Adipocyte (in vitro differentiated cells): ENCODE measurements around the gene KRTAP9-2.
A peak's percentile ranks its signal among the peaks of the same experiment; 100 is the strongest.
"Not testable (repeated sequence)": the region's sequence is repeated elsewhere in the genome, so short reads cannot be mapped to it uniquely, and the experiment has no call there.

Experiments used
- DNase-seq: peaks from one replicate; pipeline ENCODE4 v3.0.0-alpha.2; 2015; ENCODE audit warnings: low read depth
- H3K27me3 ChIP-seq: replicated peaks from 2 replicates; pipeline ENCODE4 v1.7.0; 2013; ENCODE audit warnings: mild to moderate bottlenecking, low read length, moderate library complexity; ENCODE audit not compliant: control insufficient read depth, insufficient read depth
- H3K36me3 ChIP-seq: 2 replicates; pipeline ENCODE4 v1.7.0; 2013; ENCODE audit warnings: low read length, mild to moderate bottlenecking, moderate library complexity; ENCODE audit not compliant: control insufficient read depth, insufficient read depth, severe bottlenecking
- H3K4me1 ChIP-seq: 2 replicates; pipeline ENCODE4 v1.7.0; 2013; ENCODE audit warnings: mild to moderate bottlenecking, low read length, moderate library complexity; ENCODE audit not compliant: control insufficient read depth, insufficient read depth
- H3K4me3 ChIP-seq: 2 replicates; pipeline ENCODE4 v1.7.0; 2013; ENCODE audit warnings: mild to moderate bottlenecking, low read length, moderate library complexity
- H3K9ac ChIP-seq: 2 replicates; pipeline ENCODE4 v1.7.0; 2013; ENCODE audit warnings: mild to moderate bottlenecking, low read length, moderate library complexity
- H3K9me3 ChIP-seq: 2 replicates; pipeline ENCODE4 v1.7.0; 2013; ENCODE audit warnings: mild to moderate bottlenecking, low read length, moderate library complexity; ENCODE audit not compliant: control insufficient read depth

Gene KRTAP9-2, protein sequence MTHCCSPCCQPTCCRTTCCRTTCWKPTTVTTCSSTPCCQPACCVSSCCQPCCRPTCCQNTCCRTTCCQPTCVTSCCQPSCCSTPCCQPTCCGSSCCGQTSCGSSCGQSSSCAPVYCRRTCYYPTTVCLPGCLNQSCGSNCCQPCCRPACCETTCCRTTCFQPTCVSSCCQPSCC

DNA sequence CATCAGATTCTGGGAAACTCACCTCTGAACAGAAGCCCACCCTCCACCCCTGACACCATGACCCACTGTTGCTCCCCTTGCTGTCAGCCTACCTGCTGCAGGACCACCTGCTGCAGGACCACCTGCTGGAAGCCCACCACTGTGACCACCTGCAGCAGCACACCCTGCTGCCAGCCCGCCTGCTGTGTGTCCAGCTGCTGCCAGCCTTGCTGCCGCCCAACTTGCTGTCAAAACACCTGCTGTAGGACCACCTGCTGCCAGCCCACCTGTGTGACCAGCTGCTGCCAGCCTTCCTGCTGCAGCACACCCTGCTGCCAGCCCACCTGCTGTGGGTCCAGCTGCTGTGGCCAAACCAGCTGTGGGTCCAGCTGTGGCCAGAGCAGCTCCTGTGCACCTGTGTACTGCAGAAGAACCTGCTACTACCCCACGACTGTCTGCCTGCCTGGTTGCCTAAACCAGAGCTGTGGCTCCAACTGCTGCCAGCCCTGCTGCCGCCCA lies at the start of gene KRTAP9-2:
Gene KRTAP9-2, plus strand, starts transcription at position 51 of the 498 bp plus-strand sequence. Its CDS starts 7 bp downstream, at position 58.
- not testable (repeated sequence) for H3K9ac ChIP-seq, H3K36me3 ChIP-seq, DNase-seq, H3K4me3 ChIP-seq, H3K9me3 ChIP-seq, H3K27me3 ChIP-seq, H3K4me1 ChIP-seq

DNA sequence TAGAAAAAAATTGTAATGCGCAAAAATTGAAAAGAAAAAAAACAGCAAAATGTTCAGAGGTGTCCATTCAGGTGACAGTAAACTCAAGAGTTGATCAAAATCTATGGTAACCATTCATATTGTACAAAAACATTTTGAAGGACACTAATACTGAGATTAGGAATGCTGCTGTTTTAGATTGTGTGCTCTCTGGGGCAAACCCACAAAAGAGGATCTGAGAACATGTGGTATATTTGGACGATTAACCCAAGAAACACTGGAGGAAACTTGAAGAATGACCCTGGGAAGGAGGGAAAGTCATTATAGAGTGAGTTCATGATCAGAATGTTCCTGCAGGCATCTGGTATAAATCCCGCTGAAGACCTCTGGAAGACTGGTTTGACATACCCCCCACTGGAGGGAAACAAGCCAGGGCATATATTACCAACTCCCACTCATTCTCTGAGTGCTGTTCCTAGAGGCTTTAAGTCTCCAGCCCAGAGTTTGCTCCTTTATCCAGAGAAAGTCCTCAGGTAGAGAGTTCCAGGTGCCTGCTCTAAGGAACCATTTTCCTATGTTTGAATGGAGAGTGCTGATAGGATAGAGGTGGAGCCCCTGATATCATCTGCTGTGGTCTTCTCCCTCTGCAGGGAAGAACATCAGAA lies 49.6 kb upstream of the KRTAP9-2 start:
- DNase-seq, result no peak
- no peaks in the 10 kb centered on the region for H3K36me3 ChIP-seq
- H3K27me3 ChIP-seq, result no peaks in the 10 kb centered on the region
- no peak overlapping the region for H3K9ac ChIP-seq
- no peak overlapping the region for H3K4me3 ChIP-seq
- H3K9me3 ChIP-seq, result no peaks in the 10 kb centered on the region
- peaks cover 14% of the 10 kb centered on the region for H3K4me1 ChIP-seq

DNA sequence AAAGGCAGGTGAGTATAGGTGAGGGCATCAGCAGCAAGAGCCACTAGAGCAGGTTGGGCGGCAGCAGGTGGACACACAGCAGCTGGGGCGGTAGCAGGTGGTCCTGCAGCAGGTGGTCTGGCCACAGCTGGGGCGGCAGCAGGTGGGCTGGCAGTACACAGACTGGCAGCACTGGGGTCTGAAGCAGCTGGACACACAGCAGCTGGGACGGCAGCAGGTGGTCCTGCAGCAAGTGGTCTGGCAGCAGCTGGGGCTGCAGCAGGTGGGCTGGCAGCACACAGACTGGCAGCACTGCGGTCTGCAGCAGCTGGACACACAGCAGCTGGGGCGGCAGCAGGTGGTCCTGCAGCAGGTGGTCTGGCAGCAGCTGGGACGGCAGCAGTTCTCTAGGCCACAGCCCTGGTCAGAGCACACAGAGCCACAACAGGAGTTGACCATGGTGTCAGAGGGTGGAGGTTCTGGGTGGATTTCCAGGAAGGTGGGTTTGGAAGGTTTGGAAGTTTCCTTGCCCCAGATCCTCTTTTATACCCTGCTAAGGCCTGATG lies 48.6 kb upstream of the KRTAP9-2 start, which contains the start of gene KRTAP4-2:
Gene KRTAP4-2, minus strand, starts transcription at position 495 of the 545 bp plus-strand sequence. Its CDS starts 57 bp downstream, at position 438.
- Histone ChIP-seq H3K9ac (no peak within 1 kb of the TSS), H3K27me3 (no peaks in the 10 kb centered on the region), H3K9me3 (no peaks in the 10 kb centered on the region), H3K36me3 (no peaks in the 10 kb centered on the region), H3K4me1 (peaks cover 14% of the 10 kb centered on the region), H3K4me3 (no peak within 1 kb of the TSS)
- DNase-seq, result no peak

DNA sequence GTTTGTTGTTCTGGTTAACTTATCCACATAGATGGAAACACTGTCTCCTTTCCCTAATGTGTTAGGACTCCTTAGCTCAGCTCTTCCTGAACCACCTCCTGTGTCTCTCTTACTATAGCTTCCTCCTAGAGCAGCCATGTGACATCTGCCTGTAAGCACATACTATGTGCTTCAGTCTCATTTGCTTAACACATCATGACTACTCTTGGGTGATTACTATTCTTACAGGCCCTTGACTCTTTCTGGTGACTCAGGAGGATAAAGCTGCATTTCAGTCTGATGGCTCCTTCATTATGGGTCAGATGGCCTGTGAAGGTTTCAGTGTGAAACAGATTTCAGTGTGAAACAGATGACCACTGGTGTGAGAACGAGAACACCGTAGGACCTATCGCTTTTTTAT lies 48.1 kb upstream of the KRTAP9-2 start:
- Histone ChIP-seq H3K9me3 (no peaks in the 10 kb centered on the region), H3K27me3 (no peaks in the 10 kb centered on the region), H3K4me1 (peaks cover 14% of the 10 kb centered on the region), H3K9ac (no peak overlapping the region), H3K4me3 (no peak overlapping the region), H3K36me3 (no peaks in the 10 kb centered on the region)
- DNase-seq, result peak; percentile 2

DNA sequence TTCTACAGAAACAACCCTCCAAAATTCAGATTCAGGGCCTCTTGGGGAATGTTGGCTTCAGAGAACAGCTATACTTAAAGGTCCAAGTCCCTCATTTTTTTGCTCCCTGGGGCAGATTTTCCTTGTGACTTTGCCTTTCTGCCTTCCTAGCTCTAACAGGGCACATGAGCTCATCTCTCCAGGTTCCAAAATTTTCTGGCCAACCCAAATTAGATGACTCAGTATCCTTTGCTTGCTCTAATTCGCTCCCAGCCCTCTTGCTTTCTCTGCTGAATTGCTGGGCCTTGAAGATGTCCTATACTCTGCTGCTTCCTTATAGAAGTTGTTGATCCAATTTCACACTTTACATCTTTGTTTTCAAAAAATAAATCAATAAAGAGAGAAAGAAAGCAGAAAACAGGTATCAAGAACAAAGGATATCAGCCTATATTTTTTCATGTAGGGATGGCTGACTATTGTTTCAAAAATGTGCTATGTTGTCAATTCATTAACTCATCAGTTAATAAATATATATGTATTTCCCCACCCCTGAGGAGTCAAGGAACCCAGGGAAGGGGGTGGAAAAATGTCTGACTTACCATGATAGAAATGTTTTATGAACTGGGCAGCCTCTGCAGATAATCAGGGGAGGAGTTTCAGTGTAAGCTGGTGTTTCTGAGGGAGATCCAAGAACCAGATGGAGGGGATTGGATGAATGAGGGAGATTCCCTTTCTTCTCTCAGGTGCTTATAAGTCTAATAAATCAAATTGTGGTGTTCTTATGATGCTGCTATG lies 47.4 kb upstream of the KRTAP9-2 start:
- no peaks in the 10 kb centered on the region for H3K27me3 ChIP-seq
- H3K4me3 ChIP-seq, result no peak overlapping the region
- no peak overlapping the region for H3K9ac ChIP-seq
- no peaks in the 10 kb centered on the region for H3K9me3 ChIP-seq
- DNase-seq, result peak; percentile 27
- H3K36me3 ChIP-seq, result no peaks in the 10 kb centered on the region
- H3K4me1 ChIP-seq, result peaks cover 14% of the 10 kb centered on the region

DNA sequence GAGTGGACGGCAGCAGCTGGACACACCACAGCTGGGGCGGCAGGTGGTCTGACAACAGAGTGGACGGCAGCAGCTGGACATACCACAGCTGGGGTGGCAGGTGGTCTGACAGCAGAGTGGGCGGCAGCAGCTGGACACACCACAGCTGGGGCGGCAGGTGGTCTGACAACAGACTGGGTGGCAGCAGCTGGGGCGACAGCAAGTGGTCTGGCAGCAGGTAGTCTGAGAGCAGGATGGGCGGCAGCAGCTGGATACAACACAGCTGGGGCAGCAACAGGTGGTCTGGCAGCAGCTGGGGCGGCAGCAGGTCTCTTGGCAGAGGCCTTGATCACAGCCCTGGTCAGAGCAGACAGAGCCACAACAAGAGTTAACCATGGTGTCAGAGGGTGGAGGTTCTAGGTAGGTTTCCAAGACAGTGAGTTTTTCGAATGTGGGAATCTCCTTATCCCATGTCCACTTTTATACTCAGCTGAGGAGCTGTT lies 41.9 kb upstream of the KRTAP9-2 start, which contains the start of gene KRTAP4-1:
Gene KRTAP4-1, minus strand, starts transcription at position 432 of the 482 bp plus-strand sequence. Its CDS starts 57 bp downstream, at position 375.
- Histone ChIP-seq H3K9me3 (no peaks in the 10 kb centered on the region), H3K4me3 (no peak within 1 kb of the TSS), H3K27me3 (no peaks in the 10 kb centered on the region), H3K9ac (no peak within 1 kb of the TSS), H3K36me3 (no peaks in the 10 kb centered on the region), H3K4me1 (peaks cover 2% of the 10 kb centered on the region)
- no peak for DNase-seq

DNA sequence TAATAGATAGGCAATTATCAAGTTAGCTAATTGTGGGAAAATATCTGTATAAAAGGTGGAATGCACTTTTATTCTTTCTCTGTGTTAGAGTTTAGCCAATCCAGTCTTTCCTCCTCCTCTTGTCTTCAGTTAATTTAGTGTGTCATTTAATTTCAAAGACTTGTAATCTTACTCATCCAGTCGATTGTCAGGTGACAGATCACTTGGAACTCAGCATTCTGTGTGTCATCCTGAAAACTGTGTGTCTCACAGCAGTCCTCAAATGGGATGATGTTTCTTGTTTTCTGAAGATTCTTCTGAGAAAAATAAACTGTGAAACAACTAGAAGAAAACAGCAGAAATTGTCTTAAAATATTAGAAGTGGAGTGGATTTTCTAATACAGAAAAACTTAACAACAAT lies 41.4 kb upstream of the KRTAP9-2 start:
- Histone ChIP-seq H3K9ac (no peak overlapping the region), H3K4me1 (no peaks in the 10 kb centered on the region), H3K27me3 (no peaks in the 10 kb centered on the region), H3K36me3 (no peaks in the 10 kb centered on the region), H3K4me3 (no peak overlapping the region), H3K9me3 (no peaks in the 10 kb centered on the region)
- no peak for DNase-seq

DNA sequence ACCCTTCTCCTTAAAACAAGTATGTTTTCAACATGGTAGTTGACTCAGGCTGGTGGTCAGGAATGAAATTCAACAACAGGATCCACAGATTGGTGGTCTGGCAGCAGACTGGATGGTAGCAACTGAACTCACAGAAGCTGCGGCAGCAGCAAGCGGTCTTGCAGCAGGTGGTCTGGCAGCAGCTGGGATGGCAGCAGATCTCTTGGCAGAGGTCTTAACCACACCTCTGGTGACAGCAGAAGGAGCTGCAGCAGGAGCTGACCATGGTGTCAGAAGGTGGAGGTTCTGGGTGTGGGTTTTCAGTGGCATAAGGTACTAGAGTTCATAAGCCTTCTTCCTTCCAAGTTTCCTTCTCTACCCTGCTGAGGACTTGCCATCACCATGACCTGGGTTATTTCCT lies 39.6 kb upstream of the KRTAP9-2 start:
- no peaks in the 10 kb centered on the region for H3K4me1 ChIP-seq
- H3K9ac ChIP-seq, result no peak overlapping the region
- no peak overlapping the region for H3K4me3 ChIP-seq
- no peak for DNase-seq
- no peaks in the 10 kb centered on the region for H3K36me3 ChIP-seq
- H3K9me3 ChIP-seq, result no peaks in the 10 kb centered on the region
- no peaks in the 10 kb centered on the region for H3K27me3 ChIP-seq

DNA sequence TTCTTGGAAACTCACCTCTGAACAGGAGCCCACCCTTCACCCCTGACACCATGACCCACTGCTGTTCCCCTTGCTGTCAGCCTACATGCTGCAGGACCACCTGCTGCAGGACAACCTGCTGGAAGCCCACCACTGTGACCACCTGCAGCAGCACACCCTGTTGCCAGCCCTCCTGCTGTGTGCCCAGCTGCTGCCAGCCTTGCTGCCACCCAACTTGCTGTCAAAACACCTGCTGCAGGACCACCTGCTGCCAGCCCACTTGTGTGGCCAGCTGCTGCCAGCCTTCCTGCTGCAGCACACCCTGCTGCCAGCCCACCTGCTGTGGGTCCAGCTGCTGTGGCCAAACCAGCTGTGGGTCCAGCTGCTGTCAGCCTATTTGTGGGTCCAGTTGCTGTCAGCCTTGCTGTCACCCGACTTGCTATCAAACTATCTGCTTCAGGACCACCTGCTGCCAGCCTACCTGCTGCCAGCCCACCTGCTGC lies 36.6 kb upstream of the KRTAP9-2 start, which contains the start of gene KRTAP9-1:
Gene KRTAP9-1, plus strand, starts transcription at position 51 of the 482 bp plus-strand sequence. Its CDS starts 0 bp downstream, at position 51.
- H3K9ac ChIP-seq, DNase-seq, H3K27me3 ChIP-seq, H3K4me3 ChIP-seq, H3K36me3 ChIP-seq, H3K4me1 ChIP-seq, H3K9me3 ChIP-seq: not testable (repeated sequence)

DNA sequence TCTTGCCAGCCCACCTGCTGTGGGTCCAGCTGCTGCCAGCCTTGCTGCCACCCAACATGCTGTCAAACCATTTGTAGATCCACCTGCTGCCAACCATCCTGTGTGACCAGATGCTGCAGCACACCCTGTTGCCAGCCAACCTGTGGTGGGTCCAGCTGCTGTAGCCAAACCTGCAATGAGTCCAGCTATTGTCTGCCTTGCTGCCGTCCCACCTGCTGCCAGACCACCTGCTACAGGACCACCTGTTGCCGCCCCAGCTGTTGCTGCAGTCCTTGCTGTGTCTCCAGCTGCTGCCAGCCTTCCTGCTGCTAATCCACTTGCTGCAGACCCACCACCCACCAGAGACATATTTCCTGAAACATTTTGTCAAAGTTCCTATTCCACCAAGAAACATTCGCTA lies 36.1 kb upstream of the KRTAP9-2 start:
- H3K9ac ChIP-seq, result no peak overlapping the region
- H3K27me3 ChIP-seq, result no peaks in the 10 kb centered on the region
- no peaks in the 10 kb centered on the region for H3K4me1 ChIP-seq
- H3K36me3 ChIP-seq, result no peaks in the 10 kb centered on the region
- no peak overlapping the region for H3K4me3 ChIP-seq
- H3K9me3 ChIP-seq, result no peaks in the 10 kb centered on the region
- no peak for DNase-seq
